ENCODE results near the gene ACOX1. TPM values are rescaled to one million over a fixed set of nuclear protein-coding genes. Genes with fewer than 3 reads are reported as not detected.

ACOX1 gene
- polyA plus RNA-seq, 3 donors = 21.6 to 49.7 (median 49.2) TPM

- no peaks in the 10 kb centered on the region for H3K27me3 ChIP-seq (ENCODE audit: control insufficient read depth in 2 of 2, insufficient read depth in 2 of 2, low read length in 2 of 2)
- H3K9ac ChIP-seq (ENCODE audit: insufficient read depth, low read length, poor library complexity, severe bottlenecking) = no peak overlapping the region
- H3K27ac ChIP-seq (ENCODE audit: low read depth in 1 of 2, low read length in 2 of 2) = no peak overlapping the region
- peaks cover 42 to 44% of the 10 kb centered on the region in 2 donors for H3K36me3 ChIP-seq (replicated peaks in 1 of 2; ENCODE audit: control insufficient read depth in 1 of 2, insufficient read depth in 2 of 2, low read length in 2 of 2)
- no peak for TF ChIP-seq CTCF (IDR thresholded peaks at IDR 0.05)
- Mint-ChIP-seq H3K4me3 (no peak overlapping the region), H3K27me3 (ENCODE audit: low read depth in 3 of 3) (peaks cover 0 to 5% (median 2%) of the 10 kb centered on the region in 3 donors), H3K36me3 (peaks cover 33 to 54% of the 10 kb centered on the region in 2 donors), H3K9me3 (peaks cover 0 to 2% (median 0%) of the 10 kb centered on the region in 7 donors), H3K27ac (no peak overlapping the region), H3K4me1 (peaks cover 22% of the 10 kb centered on the region)
- H3K9me3 ChIP-seq (replicated peaks in 1 of 2; ENCODE audit: control insufficient read depth in 1 of 2, insufficient read depth in 1 of 2, low read length in 2 of 2) = no peaks in the 10 kb centered on the region
- no peak overlapping the region for H2AFZ ChIP-seq (ENCODE audit: insufficient read depth, low read depth, low read length, poor library complexity, severe bottlenecking)
- peaks cover 18% of the 10 kb centered on the region for H4K20me1 ChIP-seq (ENCODE audit: insufficient read depth, low read length)
- no peak overlapping the region for H3K4me2 ChIP-seq (replicated peaks; ENCODE audit: extremely low read depth, low read length, poor library complexity, severe bottlenecking)
- no peak overlapping the region for H3K4me3 ChIP-seq (replicated peaks in 1 of 3; ENCODE audit: low read depth in 2 of 3, low read length in 3 of 3)
- intact Hi-C loops (cut with micrococcal nuclease) = loop anchor here in 1 of 2 donors (5.0 kb wide), 1 partner anchor 41 kb away; the partner anchor contains the start of gene WBP2
- no peak for DNase-seq
- peaks cover 17% of the 10 kb centered on the region for H3K79me2 ChIP-seq (ENCODE audit: insufficient read depth, low read length)
- H3K4me1 ChIP-seq (ENCODE audit: control insufficient read depth in 1 of 2, insufficient read depth in 2 of 2, low read length in 2 of 2) = peaks cover 18 to 23% of the 10 kb centered on the region in 2 donors
- WGBS (ENCODE audit: insufficient coverage) = 96% methylated on average over 3 of the region's 8 CpGs
Measured at GRCh38 chr17:75898065-75898464, 80.9 kb downstream of the ACOX1 start.

GRCh38 chr17:75897160-75898019 is 81.6 kb downstream of the ACOX1 start:
- Mint-ChIP-seq H3K4me3 (peak overlapping the region; percentile 26 to 67), H3K27me3 (ENCODE audit: low read depth in 3 of 3) (peaks cover 0 to 5% (median 2%) of the 10 kb centered on the region in 3 donors), H3K27ac (peak overlapping the region in 5 of 7 donors; percentile 25 to 78 (median 50)), H3K36me3 (peaks cover 33 to 54% of the 10 kb centered on the region in 2 donors), H3K4me1 (peaks cover 22% of the 10 kb centered on the region), H3K9me3 (peaks cover 0 to 2% (median 0%) of the 10 kb centered on the region in 7 donors)
- Histone ChIP-seq H3K4me3 (replicated peaks in 1 of 3; ENCODE audit: low read depth in 2 of 3, low read length in 3 of 3) (peak overlapping the region in 2 of 3 experiments; percentile 15 to 80), H3K9ac (ENCODE audit: insufficient read depth, low read length, poor library complexity, severe bottlenecking) (peak overlapping the region; percentile 77), H4K20me1 (ENCODE audit: insufficient read depth, low read length) (peaks cover 23% of the 10 kb centered on the region), H3K27ac (ENCODE audit: low read depth in 1 of 2, low read length in 2 of 2) (peak overlapping the region in 1 of 2 donors; percentile 79), H3K4me1 (ENCODE audit: control insufficient read depth in 1 of 2, insufficient read depth in 2 of 2, low read length in 2 of 2) (peaks cover 18 to 23% of the 10 kb centered on the region in 2 donors), H3K4me2 (replicated peaks; ENCODE audit: extremely low read depth, low read length, poor library complexity, severe bottlenecking) (peak overlapping the region; percentile 75), H3K27me3 (ENCODE audit: control insufficient read depth in 2 of 2, insufficient read depth in 2 of 2, low read length in 2 of 2) (no peaks in the 10 kb centered on the region), H3K9me3 (replicated peaks in 1 of 2; ENCODE audit: control insufficient read depth in 1 of 2, insufficient read depth in 1 of 2, low read length in 2 of 2) (no peaks in the 10 kb centered on the region), H2AFZ (ENCODE audit: insufficient read depth, low read depth, low read length, poor library complexity, severe bottlenecking) (peak overlapping the region; percentile 79), H3K36me3 (replicated peaks in 1 of 2; ENCODE audit: control insufficient read depth in 1 of 2, insufficient read depth in 2 of 2, low read length in 2 of 2) (peaks cover 42 to 44% of the 10 kb centered on the region in 2 donors), H3K79me2 (ENCODE audit: insufficient read depth, low read length) (peaks cover 17% of the 10 kb centered on the region)
- no peak for TF ChIP-seq CTCF (IDR thresholded peaks at IDR 0.05)
- no peak for DNase-seq
- WGBS (ENCODE audit: insufficient coverage) = 66% methylated on average over 37 of the region's 37 CpGs
- intact Hi-C loops (cut with micrococcal nuclease) = loop anchor here in 1 of 2 donors (5.0 kb wide), 1 partner anchor 40 kb away; the partner anchor contains the start of gene WBP2
